SK-N-SH (cell line): ENCODE data around the gene AGBL1. TPM values are rescaled to one million over a fixed set of nuclear protein-coding genes. Genes with fewer than 3 reads are reported as not detected.

Experiments used
- CTCF ChIA-PET: fragments of 300-600, 350-600 bp; formaldehyde crosslinking; extraction: SDS; loops from one replicate; lab custom pipeline; 2021; lab: Yijun Ruan, JAX
- POLR2A ChIA-PET: fragments of 350-600 bp; sonication (Branson Sonifier 250); formaldehyde crosslinking; extraction: SDS; loops from one replicate; lab custom pipeline; 2020; ENCODE audit warnings: antibody characterized with exemption, inconsistent platforms; lab: Yijun Ruan, JAX
- DNase-seq: peaks from one replicate; pipeline ENCODE4 v3.0.0; 2012
- H2AFZ ChIP-seq: fragments of 200-600 bp; sonication (generic); 2 replicates; pipeline ENCODE4 v1.8.1; 2016; ENCODE audit warnings: antibody characterized with exemption, mild to moderate bottlenecking, low read depth
- H3F3A ChIP-seq: fragments of 200-600 bp; sonication (generic); replicated peaks from 2 replicates; pipeline ENCODE3; 2016; ENCODE audit warnings: antibody characterized with exemption, mild to moderate bottlenecking; ENCODE audit not compliant: insufficient read depth
- H3K27ac ChIP-seq, 2 experiments: fragments of 200-500 bp in 1 of 2; fragments of 200-600 bp in 1 of 2; sonication (Bioruptor generic) in 1 of 2; sonication (generic), shearing (Covaris generic) in 1 of 2; 2 replicates each; pipeline versions ENCODE4 v1.5.1 to v1.6.1; 2014 to 2016; ENCODE audit warnings: low read depth in 2 of 2, inconsistent platforms in 1 of 2, low read length in 1 of 2, mild to moderate bottlenecking in 1 of 2, mixed read lengths in 1 of 2
- H3K27me3 ChIP-seq: fragments of 200-600 bp; sonication (generic), shearing (Covaris generic); 2 replicates; pipeline ENCODE4 v1.6.1; 2016; ENCODE audit warnings: mixed run types; ENCODE audit not compliant: insufficient read depth
- H3K36me3 ChIP-seq, 2 experiments: fragments of 200-500 bp in 1 of 2; fragments of 200-600 bp in 1 of 2; sonication (Bioruptor generic) in 1 of 2; sonication (generic) in 1 of 2; replicated peaks in 1 of 2; 2 replicates each; pipeline versions ENCODE3 to v1.5.1; 2014 to 2016; ENCODE audit warnings: low read length in 1 of 2, mild to moderate bottlenecking in 1 of 2; ENCODE audit not compliant: insufficient read depth in 2 of 2, control insufficient read depth in 1 of 2
- H3K4me1 ChIP-seq, 2 experiments: fragments of 200-500 bp in 1 of 2; fragments of 200-600 bp in 1 of 2; sonication (Bioruptor generic) in 1 of 2; sonication (generic), shearing (Covaris generic) in 1 of 2; 2 replicates each; pipeline versions ENCODE4 v1.5.1 to v1.6.1; 2014 to 2016; ENCODE audit warnings: low read depth in 1 of 2, low read length in 1 of 2, mixed run types in 1 of 2; ENCODE audit not compliant: insufficient read depth in 2 of 2, control insufficient read depth in 1 of 2
- H3K4me2 ChIP-seq: fragments of 200-600 bp; sonication (generic), shearing (Covaris generic); 2 replicates; pipeline ENCODE4 v1.6.1; 2017; ENCODE audit warnings: mixed run types
- H3K4me3 ChIP-seq, 2 experiments: fragments of 200-500 bp in 1 of 2; fragments of 200-600 bp in 1 of 2; sonication (Bioruptor generic) in 1 of 2; sonication (generic), shearing (Covaris generic) in 1 of 2; 2 replicates each; pipeline versions ENCODE4 v1.5.1 to v1.8.1; 2014 to 2016; ENCODE audit warnings: low read depth in 2 of 2, inconsistent platforms in 1 of 2, low read length in 1 of 2, mild to moderate bottlenecking in 1 of 2, mixed read lengths in 1 of 2, moderate library complexity in 1 of 2
- H3K79me2 ChIP-seq: fragments of 200-600 bp; sonication (generic); 2 replicates; pipeline ENCODE4 v1.8.1; 2017; ENCODE audit warnings: mild to moderate bottlenecking; ENCODE audit not compliant: insufficient read depth
- H3K9ac ChIP-seq: fragments of 200-600 bp; sonication (generic); 2 replicates; pipeline ENCODE4 v1.6.1; 2017; ENCODE audit warnings: mixed run types
- H3K9me2 ChIP-seq: fragments of 200-600 bp; sonication (generic); 2 replicates; pipeline ENCODE4 v1.6.1; 2017; ENCODE audit warnings: mixed run types
- H3K9me3 ChIP-seq: fragments of 200-600 bp; sonication (generic); 2 replicates; pipeline ENCODE4 v1.6.1; 2017; ENCODE audit warnings: mixed run types, mild to moderate bottlenecking, moderate library complexity
- H4K20me1 ChIP-seq: fragments of 200-600 bp; sonication (generic); 2 replicates; pipeline ENCODE4 v1.6.1; 2017; ENCODE audit warnings: mild to moderate bottlenecking, mixed run types; ENCODE audit not compliant: insufficient read depth
- EZH2phosphoT487 ChIP-seq: fragments of 200-600 bp; sonication (generic); IDR thresholded peaks from 2 replicates; pipeline ENCODE4 v1.6.1; 2017; ENCODE audit warnings: low read depth, mixed run types, mild to moderate bottlenecking, antibody characterized with exemption, moderate library complexity, borderline replicate concordance
- FOXM1 ChIP-seq: IDR thresholded peaks from 2 replicates; pipeline ENCODE4 v1.4.0; 2012; ENCODE audit warnings: low read depth, mild to moderate bottlenecking
- JUND ChIP-seq: IDR thresholded peaks from 2 replicates; pipeline ENCODE4 v1.4.0; 2012
- MXI1 ChIP-seq: IDR thresholded peaks from 2 replicates; pipeline ENCODE4 v1.6.1; 2012; ENCODE audit warnings: mild to moderate bottlenecking, low read depth, low read length, improper control_type of control experiment
- RAD21 ChIP-seq: IDR thresholded peaks from 2 replicates; pipeline ENCODE4 v1.6.1; 2012; ENCODE audit warnings: mild to moderate bottlenecking, low read length
- RCOR1 ChIP-seq: fragments of 150-350 bp; IDR thresholded peaks from 2 replicates; pipeline ENCODE4 v1.6.1; 2017; ENCODE audit warnings: antibody characterized with exemption, low read length
- RFX5 ChIP-seq: IDR thresholded peaks from 2 replicates; pipeline ENCODE4 v1.6.1; 2012; ENCODE audit warnings: mild to moderate bottlenecking, improper control_type of control experiment, low read length
- RXRA ChIP-seq: IDR thresholded peaks from 2 replicates; pipeline ENCODE4 v1.4.0; 2012; ENCODE audit warnings: low read depth, mild to moderate bottlenecking, borderline replicate concordance
- SIN3A ChIP-seq: IDR thresholded peaks from 2 replicates; pipeline ENCODE4 v1.6.1; 2012; ENCODE audit warnings: low read depth, mild to moderate bottlenecking, low read length, moderate library complexity, borderline replicate concordance
- SMC3 ChIP-seq: IDR thresholded peaks from 2 replicates; pipeline ENCODE4 v1.6.1; 2012; ENCODE audit warnings: low read depth, low read length, improper control_type of control experiment
- TAF1 ChIP-seq: IDR thresholded peaks from 2 replicates; pipeline ENCODE4 v1.6.1; 2012; ENCODE audit warnings: low read depth, mild to moderate bottlenecking, low read length, moderate library complexity, borderline replicate concordance
- TCF12 ChIP-seq: IDR thresholded peaks from 2 replicates; pipeline ENCODE4 v1.4.0; 2012
- YY1 ChIP-seq: IDR thresholded peaks from 2 replicates; pipeline ENCODE4 v1.4.0; 2012; ENCODE audit warnings: low read depth, mild to moderate bottlenecking
- polyA plus RNA-seq, 3 experiments: library from polyadenylated mRNA; depleted of rRNA; stranded (reverse); fragments of >200 nt; gene quantifications; 2 replicates each; pipeline ENCODE4 v1.2.3, GENCODE V29; 2012
- TF ChIP-seq, protein P1 (sequence below): fragments of 150-350 bp; IDR thresholded peaks from 2 replicates; pipeline ENCODE4 v1.6.1; 2017; ENCODE audit warnings: antibody characterized with exemption, low read length, low read depth, borderline replicate concordance
- TF ChIP-seq, protein P2 (sequence below): IDR thresholded peaks from 2 replicates; pipeline ENCODE4 v1.4.0; 2012; ENCODE audit warnings: low read depth, borderline replicate concordance
- TF ChIP-seq, protein P3 (sequence below): IDR thresholded peaks from 2 replicates; pipeline ENCODE4 v1.6.1; 2012; ENCODE audit warnings: mild to moderate bottlenecking, low read depth, low read length, moderate library complexity

Gene AGBL1
- polyA plus RNA-seq, 1 of the 3 experiments (the other 2 are of a cell fraction), result not detected

DNA sequence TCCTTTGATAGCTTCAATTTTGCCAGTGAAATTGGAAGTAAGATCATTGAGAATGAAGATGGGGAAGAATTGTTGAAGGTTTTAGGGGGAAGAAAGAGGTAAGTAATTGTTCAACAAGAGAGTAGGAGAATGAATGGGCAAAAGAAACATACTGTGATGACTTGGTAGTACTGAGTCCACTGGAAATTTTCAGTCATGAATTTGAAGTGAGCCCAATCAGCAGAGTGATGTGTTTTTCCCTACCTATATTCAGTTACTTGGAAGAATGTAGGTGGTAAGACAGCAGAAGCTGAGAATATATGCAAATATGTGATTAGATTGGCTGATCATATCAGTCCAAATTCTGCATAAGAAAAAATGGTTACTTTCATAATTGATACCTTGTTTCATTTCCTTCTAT lies 569.6 kb downstream of the AGBL1 start:
- CTCF ChIA-PET, result interaction anchor here (1.6 kb wide), 1 partner anchor 20 kb away, joined by 3 read pairs; no protein-coding TSS in a partner anchor
- no peak for DNase-seq
- POLR2A ChIA-PET, result no interaction called here
- no peaks in the 10 kb centered on the region for H3K36me3 ChIP-seq
- no peaks in the 10 kb centered on the region for H3K9me3 ChIP-seq
- no peaks in the 10 kb centered on the region for H3K9me2 ChIP-seq
- no peak overlapping the region for H2AFZ ChIP-seq
- H3K4me3 ChIP-seq, result no peak overlapping the region
- H3K79me2 ChIP-seq, result no peaks in the 10 kb centered on the region
- H3K4me2 ChIP-seq, result no peak overlapping the region
- H3K9ac ChIP-seq, result no peak overlapping the region
- H4K20me1 ChIP-seq, result no peaks in the 10 kb centered on the region
- H3K27me3 ChIP-seq, result no peaks in the 10 kb centered on the region
- H3K27ac ChIP-seq, result no peak overlapping the region
- H3F3A ChIP-seq, result no peaks in the 10 kb centered on the region
- no peaks in the 10 kb centered on the region for H3K4me1 ChIP-seq
- TF ChIP-seq EZH2phosphoT487 (no peak), RAD21 (no peak), JUND (no peak), RFX5 (no peak), TCF12 (no peak), SIN3A (no peak), YY1 (no peak), MXI1 (no peak), RXRA (no peak), FOXM1 (no peak), TAF1 (no peak), SMC3 (no peak), RCOR1 (no peak)
- TF ChIP-seq, protein P1, sequence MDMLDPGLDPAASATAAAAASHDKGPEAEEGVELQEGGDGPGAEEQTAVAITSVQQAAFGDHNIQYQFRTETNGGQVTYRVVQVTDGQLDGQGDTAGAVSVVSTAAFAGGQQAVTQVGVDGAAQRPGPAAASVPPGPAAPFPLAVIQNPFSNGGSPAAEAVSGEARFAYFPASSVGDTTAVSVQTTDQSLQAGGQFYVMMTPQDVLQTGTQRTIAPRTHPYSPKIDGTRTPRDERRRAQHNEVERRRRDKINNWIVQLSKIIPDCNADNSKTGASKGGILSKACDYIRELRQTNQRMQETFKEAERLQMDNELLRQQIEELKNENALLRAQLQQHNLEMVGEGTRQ, result no peak
- TF ChIP-seq, protein P2, sequence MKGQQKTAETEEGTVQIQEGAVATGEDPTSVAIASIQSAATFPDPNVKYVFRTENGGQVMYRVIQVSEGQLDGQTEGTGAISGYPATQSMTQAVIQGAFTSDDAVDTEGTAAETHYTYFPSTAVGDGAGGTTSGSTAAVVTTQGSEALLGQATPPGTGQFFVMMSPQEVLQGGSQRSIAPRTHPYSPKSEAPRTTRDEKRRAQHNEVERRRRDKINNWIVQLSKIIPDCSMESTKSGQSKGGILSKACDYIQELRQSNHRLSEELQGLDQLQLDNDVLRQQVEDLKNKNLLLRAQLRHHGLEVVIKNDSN, result no peak
- TF ChIP-seq, protein P3, sequence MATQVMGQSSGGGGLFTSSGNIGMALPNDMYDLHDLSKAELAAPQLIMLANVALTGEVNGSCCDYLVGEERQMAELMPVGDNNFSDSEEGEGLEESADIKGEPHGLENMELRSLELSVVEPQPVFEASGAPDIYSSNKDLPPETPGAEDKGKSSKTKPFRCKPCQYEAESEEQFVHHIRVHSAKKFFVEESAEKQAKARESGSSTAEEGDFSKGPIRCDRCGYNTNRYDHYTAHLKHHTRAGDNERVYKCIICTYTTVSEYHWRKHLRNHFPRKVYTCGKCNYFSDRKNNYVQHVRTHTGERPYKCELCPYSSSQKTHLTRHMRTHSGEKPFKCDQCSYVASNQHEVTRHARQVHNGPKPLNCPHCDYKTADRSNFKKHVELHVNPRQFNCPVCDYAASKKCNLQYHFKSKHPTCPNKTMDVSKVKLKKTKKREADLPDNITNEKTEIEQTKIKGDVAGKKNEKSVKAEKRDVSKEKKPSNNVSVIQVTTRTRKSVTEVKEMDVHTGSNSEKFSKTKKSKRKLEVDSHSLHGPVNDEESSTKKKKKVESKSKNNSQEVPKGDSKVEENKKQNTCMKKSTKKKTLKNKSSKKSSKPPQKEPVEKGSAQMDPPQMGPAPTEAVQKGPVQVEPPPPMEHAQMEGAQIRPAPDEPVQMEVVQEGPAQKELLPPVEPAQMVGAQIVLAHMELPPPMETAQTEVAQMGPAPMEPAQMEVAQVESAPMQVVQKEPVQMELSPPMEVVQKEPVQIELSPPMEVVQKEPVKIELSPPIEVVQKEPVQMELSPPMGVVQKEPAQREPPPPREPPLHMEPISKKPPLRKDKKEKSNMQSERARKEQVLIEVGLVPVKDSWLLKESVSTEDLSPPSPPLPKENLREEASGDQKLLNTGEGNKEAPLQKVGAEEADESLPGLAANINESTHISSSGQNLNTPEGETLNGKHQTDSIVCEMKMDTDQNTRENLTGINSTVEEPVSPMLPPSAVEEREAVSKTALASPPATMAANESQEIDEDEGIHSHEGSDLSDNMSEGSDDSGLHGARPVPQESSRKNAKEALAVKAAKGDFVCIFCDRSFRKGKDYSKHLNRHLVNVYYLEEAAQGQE, result no peak
